Left ventricle myocardium inferior (tissue), 1 donor: Measurements from ENCODE around the gene MEGF11. TPM values are rescaled to one million over a fixed set of nuclear protein-coding genes. Genes with fewer than 3 reads are reported as not detected.

Source experiments
- DNase-seq: peaks from one replicate; pipeline ENCODE4 v3.0.0-alpha.2; 2020
- H3K27ac ChIP-seq: fragments of 200-600 bp; replicated peaks from 2 replicates; pipeline ENCODE4 v1.8.0; 2021
- H3K27me3 ChIP-seq: fragments of 200-600 bp; 2 replicates; pipeline ENCODE4 v1.8.0; 2021; ENCODE audit warnings: low read depth
- H3K36me3 ChIP-seq: fragments of 200-600 bp; 2 replicates; pipeline ENCODE4 v1.8.0; 2021
- H3K4me1 ChIP-seq: fragments of 200-600 bp; 2 replicates; pipeline ENCODE4 v1.8.0; 2021
- H3K4me3 ChIP-seq: fragments of 200-600 bp; 2 replicates; pipeline ENCODE4 v1.8.0; 2021; ENCODE audit warnings: mild to moderate bottlenecking, moderate library complexity
- H3K9me3 ChIP-seq: fragments of 200-600 bp; replicated peaks from 2 replicates; pipeline ENCODE4 v1.8.0; 2021
- CTCF ChIP-seq: fragments of 200-600 bp; IDR thresholded peaks from 2 replicates; pipeline ENCODE4 v1.8.0; 2021; ENCODE audit warnings: antibody characterized with exemption, mild to moderate bottlenecking, borderline replicate concordance
- intact Hi-C: fragments of 100-400 bp; cut with micrococcal nuclease; formaldehyde crosslinking; loops from one replicate; pipeline ENCODE4 v1.11.0; 2022
- total RNA-seq: library from RNA; stranded (reverse); fragmentation: NEBNext Ultra II Directional; extraction: Animal tissue kit (Norgen Biotek cat#: 25700); gene quantifications from one replicate; pipeline ENCODE4 v1.2.1, GENCODE V29; 2021
- donor health status: DM: no; HTN: yes; CAD: no; lungs with severe emphysema.

MEGF11 gene
- total RNA-seq, 1 donor from 2014 or later: not detected

- Histone ChIP-seq H3K9me3 (no peaks in the 10 kb centered on the region), H3K27ac (no peak overlapping the region), H3K36me3 (no peaks in the 10 kb centered on the region), H3K4me1 (peaks cover under 1% of the 10 kb centered on the region), H3K4me3 (no peak overlapping the region), H3K27me3 (peaks cover 64% of the 10 kb centered on the region)
- DNase-seq: no peak
- intact Hi-C loops: no loop called here
- no peak for TF ChIP-seq CTCF
Observed at GRCh38 chr15:66046326-66046725, 207.2 kb downstream of the MEGF11 start.

- DNase-seq: no peak
- no peak overlapping the region for H3K27ac ChIP-seq
- no peaks in the 10 kb centered on the region for H3K9me3 ChIP-seq
- intact Hi-C loops: no loop called here
- no peaks in the 10 kb centered on the region for H3K36me3 ChIP-seq
- peaks cover 8% of the 10 kb centered on the region for H3K4me1 ChIP-seq
- no peak overlapping the region for H3K4me3 ChIP-seq
- H3K27me3 ChIP-seq: peaks cover 67% of the 10 kb centered on the region
- no peak for TF ChIP-seq CTCF
Observed at GRCh38 chr15:66045542-66045941, 208.0 kb downstream of the MEGF11 start.

GRCh38 chr15:66044837-66045236, 208.7 kb downstream of the MEGF11 start:
- no peaks in the 10 kb centered on the region for H3K36me3 ChIP-seq
- no peaks in the 10 kb centered on the region for H3K9me3 ChIP-seq
- TF ChIP-seq CTCF: no peak
- intact Hi-C loops: no loop called here
- no peak overlapping the region for H3K4me3 ChIP-seq
- no peak overlapping the region for H3K27ac ChIP-seq
- DNase-seq: no peak
- H3K4me1 ChIP-seq: peaks cover 11% of the 10 kb centered on the region
- H3K27me3 ChIP-seq: peaks cover 69% of the 10 kb centered on the region

- no peak for TF ChIP-seq CTCF
- Histone ChIP-seq H3K9me3 (no peaks in the 10 kb centered on the region), H3K4me3 (no peak overlapping the region), H3K36me3 (no peaks in the 10 kb centered on the region), H3K4me1 (peaks cover 17% of the 10 kb centered on the region), H3K27me3 (peaks cover 68% of the 10 kb centered on the region), H3K27ac (no peak overlapping the region)
- no peak for DNase-seq
- intact Hi-C loops: no loop called here
Observed at GRCh38 chr15:66043264-66043663, 210.3 kb downstream of the MEGF11 start.

- peaks cover 71% of the 10 kb centered on the region for H3K27me3 ChIP-seq
- no peak for DNase-seq
- intact Hi-C loops: no loop called here
- no peak overlapping the region for H3K27ac ChIP-seq
- no peak for TF ChIP-seq CTCF
- H3K36me3 ChIP-seq: no peaks in the 10 kb centered on the region
- peaks cover 17% of the 10 kb centered on the region for H3K4me1 ChIP-seq
- no peaks in the 10 kb centered on the region for H3K9me3 ChIP-seq
- H3K4me3 ChIP-seq: no peak overlapping the region
Observed at GRCh38 chr15:66042624-66043023, 210.9 kb downstream of the MEGF11 start.

GRCh38 chr15:66041276-66041675, 212.3 kb downstream of the MEGF11 start:
- DNase-seq: no peak
- Histone ChIP-seq H3K36me3 (no peaks in the 10 kb centered on the region), H3K27ac (no peak overlapping the region), H3K9me3 (no peaks in the 10 kb centered on the region), H3K4me3 (no peak overlapping the region), H3K27me3 (peaks cover 83% of the 10 kb centered on the region), H3K4me1 (peaks cover 17% of the 10 kb centered on the region)
- intact Hi-C loops: no loop called here
- no peak for TF ChIP-seq CTCF
